Heart left ventricle (tissue), 13 donors: ENCODE results near the gene WNT7B.

Experiments used
- POLR2A ChIP-seq, 2 donors: fragments of 450-650 bp; IDR thresholded peaks; one replicate each; pipeline ENCODE4 v1.6.1; 2017; ENCODE audit warnings: antibody characterized with exemption in 2 of 2, mild to moderate bottlenecking in 2 of 2, moderate library complexity in 2 of 2
- TF ChIP-seq, protein P1 (sequence below), 12 donors: fragments of 200-600 bp; sonication (generic) in 4 of 12; IDR thresholded peaks; one replicate each; pipeline versions ENCODE4 v1.5.0 to v1.8.0; 2018 to 2022; ENCODE audit warnings: antibody characterized with exemption in 12 of 12, mild to moderate bottlenecking in 5 of 12
- donor health status: ischemic (EF 13 %, LVEDD 7.1; RV severe dilation, severe dysfunction).
- donor health status: DM: no; HTN: yes; CAD: no.
- donor health status: DM: no; HTN: no; CAD: no.
- donor health status: ischemic (EF 25% LVEDD 6.9; RV normal size, moderate dysfunction).
- donor health status: ischemic (EF 25% LVEDD 5.7; RV mildly dilated, moderate dysfunction).
- donor health status: ischemic (EF 35%, LVEDD 5.7; RV mildly dilated, moderate dysfunction).
- donor health status: nonischemic (EF 11% LVEDD 7.7; RV severe dilation, severe dysfunction).
- donor health status: DM: yes; HTN: yes; CAD: no.
- donor health status: PGD.
- donor health status: ischemic (EF 29% LVEDD 5.4; RV normal size, mild dysfunction).
- donor health status: nonischemic (EF 23%, LVEDD 6.1; RV moderate dilation, normal function).

DNA sequence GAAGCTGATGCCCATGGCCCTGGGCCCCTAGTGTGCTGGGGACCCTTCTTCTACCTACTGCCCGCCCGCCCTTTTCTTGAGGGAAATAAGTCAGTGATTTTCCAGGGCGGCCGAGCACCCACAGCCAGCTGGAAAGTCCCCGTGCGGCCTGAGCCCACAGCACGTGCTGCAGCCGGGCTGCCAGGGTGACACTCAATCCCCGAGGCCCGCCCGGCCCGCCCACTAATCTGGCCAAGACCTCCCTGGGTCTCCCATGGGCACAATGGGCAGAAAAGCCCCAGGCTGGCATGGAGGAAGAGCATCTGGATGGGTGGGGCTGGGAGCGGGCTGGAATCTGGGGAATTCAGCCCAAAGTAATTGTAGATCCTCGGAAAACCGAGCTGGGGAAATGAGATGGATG is 24.8 kb downstream of the WNT7B start:
- no peak for TF ChIP-seq POLR2A (IDR thresholded peaks at IDR 0.05)
- TF ChIP-seq, protein P1, sequence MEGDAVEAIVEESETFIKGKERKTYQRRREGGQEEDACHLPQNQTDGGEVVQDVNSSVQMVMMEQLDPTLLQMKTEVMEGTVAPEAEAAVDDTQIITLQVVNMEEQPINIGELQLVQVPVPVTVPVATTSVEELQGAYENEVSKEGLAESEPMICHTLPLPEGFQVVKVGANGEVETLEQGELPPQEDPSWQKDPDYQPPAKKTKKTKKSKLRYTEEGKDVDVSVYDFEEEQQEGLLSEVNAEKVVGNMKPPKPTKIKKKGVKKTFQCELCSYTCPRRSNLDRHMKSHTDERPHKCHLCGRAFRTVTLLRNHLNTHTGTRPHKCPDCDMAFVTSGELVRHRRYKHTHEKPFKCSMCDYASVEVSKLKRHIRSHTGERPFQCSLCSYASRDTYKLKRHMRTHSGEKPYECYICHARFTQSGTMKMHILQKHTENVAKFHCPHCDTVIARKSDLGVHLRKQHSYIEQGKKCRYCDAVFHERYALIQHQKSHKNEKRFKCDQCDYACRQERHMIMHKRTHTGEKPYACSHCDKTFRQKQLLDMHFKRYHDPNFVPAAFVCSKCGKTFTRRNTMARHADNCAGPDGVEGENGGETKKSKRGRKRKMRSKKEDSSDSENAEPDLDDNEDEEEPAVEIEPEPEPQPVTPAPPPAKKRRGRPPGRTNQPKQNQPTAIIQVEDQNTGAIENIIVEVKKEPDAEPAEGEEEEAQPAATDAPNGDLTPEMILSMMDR (IDR thresholded peaks at IDR 0.05) = no peak
